NCI-H2171 treated with DMSO at 0.1 percent for 48 hours (cell line): ENCODE results near the gene ASB11.
A peak's percentile ranks its signal among the peaks of the same experiment; 100 is the strongest.
"Not testable (repeated sequence)": the region's sequence is repeated elsewhere in the genome, so short reads cannot be mapped to it uniquely, and the experiment has no call there.

Experiments used
- DNase-seq: peaks from one replicate; lab custom pipeline; 2025; lab: John Stamatoyannopoulos, UW

Gene ASB11

DNA sequence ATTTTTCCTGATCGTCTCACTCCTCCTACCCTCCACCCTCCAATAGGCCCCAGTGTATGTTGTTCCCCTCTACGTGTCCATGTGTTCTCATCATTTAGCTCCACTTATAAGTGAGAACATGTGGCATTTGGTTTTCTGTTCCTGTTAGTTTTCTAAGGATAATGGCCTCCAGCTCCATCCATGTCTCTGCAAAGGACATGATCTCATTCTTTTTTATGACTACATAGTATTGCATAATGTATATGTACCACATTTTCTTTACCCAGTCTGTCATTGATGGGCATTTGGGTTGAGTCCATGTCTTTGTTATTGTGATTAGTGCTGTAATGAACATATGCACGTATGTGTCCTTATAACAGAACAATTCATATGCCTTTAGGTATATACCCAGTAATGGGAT is 9.5 kb downstream of the ASB11 start:
- DNase-seq: not testable (repeated sequence)

DNA sequence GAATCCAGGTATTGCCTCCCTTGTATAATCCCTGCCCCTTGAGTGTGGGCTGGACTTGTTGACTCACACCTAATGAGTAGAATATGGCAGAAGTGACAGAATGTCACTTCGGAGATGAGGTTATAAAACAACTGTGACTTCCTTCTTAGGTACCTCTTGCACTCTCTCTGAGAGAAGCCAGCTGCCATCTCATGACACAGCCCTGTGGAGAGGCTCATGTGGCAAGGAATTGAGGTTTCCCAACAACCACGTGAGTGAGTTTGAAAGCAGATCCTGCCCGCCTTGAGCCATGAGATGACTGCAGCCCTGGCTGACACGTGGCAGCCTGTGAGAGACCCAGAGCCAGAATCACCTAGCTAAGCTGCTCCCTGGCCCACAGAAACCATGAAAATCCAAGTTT is 13.5 kb downstream of the ASB11 start:
- no peak for DNase-seq

DNA sequence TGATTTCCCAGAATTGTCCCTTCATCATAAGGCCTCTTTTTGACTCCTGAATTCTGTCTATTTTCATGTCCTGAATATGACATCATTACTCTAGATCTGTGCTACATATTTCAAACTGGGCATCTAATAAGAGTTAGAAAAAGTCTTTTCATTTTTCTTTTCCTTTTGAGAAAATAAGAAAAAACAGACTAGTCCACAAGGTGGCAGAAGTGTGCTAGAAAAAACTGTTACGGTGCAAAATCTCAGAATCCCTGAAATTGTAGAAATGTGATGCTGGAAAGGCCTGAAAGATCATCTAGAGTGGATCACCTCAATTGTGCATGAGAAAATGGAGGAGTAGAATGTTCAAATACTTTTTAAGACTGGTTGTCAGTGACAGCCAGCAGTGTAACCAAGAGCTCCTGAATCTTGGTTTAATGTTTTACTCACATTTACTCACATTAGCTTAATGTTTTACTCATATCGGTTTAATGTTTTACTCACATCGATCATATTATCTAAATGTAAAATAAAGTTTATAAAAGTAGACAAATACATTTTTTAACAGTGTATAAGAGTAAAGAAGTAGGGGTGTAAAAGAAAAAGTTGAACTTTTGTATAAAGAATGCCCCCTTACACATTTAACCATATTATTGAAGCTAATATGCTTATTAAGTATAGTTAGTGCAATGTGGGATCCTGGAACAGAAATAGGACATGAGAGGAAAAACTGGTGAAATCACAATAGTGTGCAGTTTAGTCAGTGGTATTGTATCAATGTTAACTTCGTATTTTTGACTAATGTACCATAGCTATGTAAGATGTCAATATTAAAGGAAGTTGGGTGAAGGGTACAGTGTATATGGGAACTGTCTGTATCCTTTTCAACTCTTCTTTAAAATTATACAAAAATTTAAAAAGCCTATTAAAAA is 15.2 kb downstream of the ASB11 start:
- peak; percentile 25 for DNase-seq

DNA sequence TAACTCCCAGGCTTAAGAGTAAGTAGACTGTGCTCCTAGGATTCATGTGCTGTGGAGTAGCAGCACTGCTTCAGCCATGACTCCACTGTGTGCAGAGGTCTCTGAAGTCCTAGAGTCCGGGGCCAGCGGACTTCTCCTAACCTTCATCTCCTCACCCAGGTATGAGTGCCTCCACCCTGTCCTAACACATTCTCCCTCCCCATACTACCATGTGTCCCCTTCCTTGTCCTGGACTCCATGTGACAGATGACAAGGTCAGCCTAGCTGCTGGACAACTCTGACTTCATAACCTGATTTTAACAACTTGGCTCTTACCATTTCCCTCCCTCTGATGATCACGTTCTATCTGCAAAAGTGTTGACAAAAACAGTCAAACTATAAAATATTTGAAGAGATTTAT is 16.7 kb downstream of the ASB11 start:
- no peak for DNase-seq

DNA sequence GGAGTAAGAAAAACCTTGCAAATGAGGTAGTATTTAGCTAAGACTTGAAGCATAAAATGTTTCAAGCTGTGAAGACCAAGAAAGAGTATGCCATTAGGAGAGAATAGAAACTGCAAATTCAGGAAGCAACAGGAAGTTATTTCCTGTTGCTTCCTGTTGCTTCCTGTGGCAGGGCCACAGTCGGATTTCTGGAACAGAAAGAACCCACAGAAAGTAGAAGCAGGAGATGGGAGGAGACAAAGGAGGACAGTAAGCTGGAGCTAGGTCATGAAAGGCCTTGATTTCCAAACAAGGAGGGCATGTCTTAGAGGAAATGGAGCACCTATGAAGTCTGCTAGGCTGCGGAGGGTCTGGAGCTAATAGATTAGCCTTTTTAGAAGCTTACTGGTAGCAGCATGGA is 17.2 kb downstream of the ASB11 start:
- DNase-seq: no peak

DNA sequence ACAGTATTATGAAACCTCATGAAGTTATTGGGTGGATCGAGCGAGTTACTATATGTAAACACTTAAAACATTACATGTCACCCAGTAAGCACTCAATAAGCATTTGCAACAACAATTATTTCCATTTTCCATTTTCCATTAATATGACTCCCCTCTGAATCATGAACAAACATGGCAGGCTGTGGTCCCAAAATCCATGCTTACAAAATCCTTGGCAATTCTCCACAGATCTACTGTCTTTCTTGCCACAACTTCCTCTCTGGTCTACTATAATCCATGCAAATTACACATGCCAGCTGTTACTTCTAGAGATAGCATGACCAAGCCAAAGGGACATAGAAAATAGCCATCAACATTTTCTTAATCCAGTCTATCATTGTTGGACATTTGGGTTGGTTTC is 22.0 kb downstream of the ASB11 start:
- no peak for DNase-seq

DNA sequence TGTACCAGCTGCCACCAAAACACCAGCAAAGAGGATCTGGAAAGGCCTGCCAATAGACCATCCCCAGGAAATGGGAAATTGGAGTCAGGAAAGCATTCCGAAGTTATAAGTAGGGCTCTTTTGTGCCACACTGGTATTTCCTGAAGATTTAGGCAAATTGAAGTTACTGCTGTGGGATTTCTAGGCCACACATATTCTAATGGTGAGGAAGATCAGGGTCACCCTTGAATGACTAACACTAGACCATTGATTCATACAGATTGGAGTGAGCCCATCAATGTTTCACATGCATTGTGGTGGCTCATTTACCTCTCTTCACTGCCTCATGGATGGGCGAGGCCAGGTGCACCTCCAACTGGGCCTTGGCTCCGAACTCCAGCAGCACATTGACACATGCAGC is 22.6 kb downstream of the ASB11 start:
- no peak for DNase-seq

DNA sequence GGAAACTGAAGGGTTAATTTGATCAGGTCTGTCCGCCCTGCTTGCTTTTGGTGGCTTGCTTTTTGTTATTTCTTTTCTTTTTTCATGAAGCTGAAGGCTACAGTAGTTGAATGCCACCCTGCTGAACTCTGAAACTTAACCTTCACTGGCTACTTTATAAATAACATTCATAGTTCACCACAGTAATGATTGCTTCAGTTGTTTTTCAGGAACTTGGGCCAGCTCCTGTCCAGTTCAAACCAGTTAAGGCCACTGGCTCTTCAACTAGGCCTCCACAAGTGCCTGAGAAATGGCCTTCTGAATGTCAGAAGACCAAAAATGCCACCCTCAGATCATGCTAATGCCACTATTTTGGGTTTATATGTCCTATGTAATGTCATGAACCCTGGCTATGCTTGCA is 37.8 kb downstream of the ASB11 start:
- no peak for DNase-seq

DNA sequence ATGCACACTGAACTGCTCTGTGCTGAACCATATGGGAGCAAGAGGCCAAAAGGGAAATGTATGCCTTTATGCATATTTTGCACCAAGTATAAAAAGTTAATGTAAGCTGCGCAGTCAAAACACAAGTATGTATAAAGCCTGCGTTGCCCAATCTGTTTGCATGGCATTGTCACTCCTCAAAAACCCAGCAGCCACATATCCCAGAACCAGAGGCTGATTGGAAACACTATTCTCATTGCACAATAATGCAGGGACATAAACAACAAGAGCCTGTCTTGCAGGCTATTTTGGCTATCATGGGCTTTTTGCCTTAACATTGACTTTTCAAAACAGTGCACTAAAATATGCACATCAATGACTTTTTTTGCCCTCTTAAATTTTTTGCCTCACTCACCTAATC is 40.5 kb downstream of the ASB11 start:
- no peak for DNase-seq

DNA sequence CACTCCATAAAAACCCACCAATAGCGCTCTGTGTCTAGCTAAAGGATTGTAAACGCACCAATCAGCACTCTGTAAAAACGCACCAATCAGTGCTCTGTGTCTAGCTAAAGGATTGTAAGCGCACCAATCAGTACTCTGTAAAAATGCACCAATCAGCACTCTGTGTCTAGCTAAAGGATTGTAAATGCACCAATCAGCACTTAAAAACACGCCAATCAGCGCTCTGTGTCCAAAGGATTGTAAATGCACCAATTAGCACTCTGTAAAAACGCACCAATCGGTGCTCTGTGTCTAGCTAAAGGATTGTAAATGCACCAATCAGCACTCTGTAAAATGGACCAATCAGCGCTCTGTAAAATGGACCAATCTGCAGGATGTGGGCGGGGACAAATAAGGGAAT is 42.2 kb downstream of the ASB11 start:
- not testable (repeated sequence) for DNase-seq

DNA sequence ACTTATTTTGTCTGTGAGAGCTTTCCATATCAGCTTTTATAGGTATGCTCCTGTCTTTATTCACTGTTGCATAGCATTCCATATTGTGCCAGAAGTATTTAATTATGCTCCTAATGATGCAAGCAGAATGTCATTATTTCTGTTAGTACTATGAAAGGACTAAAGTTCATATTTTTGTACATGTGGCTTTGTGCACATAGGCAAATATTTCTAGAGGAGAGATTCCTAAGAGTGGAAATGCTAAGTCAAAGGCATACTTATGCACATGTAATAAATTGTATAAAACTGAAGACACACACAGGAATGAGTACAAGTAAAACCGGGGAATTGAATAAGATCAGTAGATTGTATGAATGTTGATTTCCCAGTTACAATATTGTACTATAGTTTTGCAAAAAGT is 43.7 kb downstream of the ASB11 start:
- no peak for DNase-seq

DNA sequence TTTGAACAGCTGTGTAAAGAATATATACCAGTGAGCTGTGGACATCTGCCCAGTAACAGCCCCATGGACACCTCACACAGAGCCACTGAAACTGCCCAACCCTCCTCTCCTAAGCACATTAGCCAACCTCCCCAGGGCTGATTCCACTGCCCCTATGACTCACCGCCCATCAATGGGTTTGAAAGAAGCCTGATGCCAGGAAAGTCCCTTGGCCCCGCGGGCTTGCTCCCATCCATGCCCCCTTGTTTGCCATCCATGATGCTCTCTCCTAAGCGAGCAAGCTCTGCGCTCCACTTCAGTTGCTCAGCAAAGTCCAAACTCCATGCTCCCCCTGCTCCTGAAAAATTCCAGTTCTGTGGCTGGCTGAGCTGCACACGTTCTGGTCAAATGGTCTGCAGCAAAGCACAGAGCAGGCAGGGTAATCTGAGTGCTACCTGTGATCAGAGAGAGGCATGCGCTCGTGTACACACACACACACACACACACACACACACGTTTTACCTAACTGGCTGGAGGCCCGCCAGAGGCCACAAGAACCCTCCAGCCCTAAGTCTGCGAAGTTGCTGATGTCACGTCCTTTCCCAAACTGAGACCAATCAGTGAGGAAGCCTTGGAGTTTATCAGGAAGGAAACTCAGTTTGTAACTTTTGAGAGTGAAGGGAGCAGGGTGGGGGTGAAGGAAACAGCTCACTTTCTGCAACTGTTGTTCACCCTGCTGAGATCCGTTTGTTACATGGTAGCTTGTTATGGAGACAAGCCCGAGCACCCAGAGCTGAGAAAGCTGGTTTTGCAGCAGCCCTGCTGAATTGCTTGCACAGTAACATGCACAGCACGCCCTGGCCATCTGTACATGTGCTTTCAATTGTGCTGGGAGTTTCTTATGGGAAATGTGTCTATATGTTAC is 45.6 kb downstream of the ASB11 start, which contains the start of gene ASB9:
ASB9 (minus strand) TSS at position 466 of the 904 bp plus-strand sequence; CDS start at position 257, 209 bp downstream.
- peak; percentile 44 for DNase-seq

DNA sequence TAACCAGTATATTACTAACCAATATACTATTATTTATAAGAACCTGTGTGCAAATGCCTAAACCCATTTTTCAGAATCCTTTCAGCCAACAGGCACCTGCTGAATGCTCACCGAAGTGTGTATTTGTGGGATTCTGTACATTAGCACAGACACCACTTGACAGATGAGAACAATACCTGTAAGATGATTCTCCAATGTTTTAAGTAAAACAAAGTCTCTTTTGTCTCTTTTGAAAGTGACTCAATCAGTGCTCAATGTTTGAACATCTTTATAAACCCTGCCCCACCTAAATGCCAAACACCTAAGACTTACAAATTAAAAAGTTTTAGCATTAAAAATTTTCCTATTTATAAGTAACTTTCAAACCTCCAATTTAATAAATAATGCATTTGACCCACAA is 46.3 kb downstream of the ASB11 start:
- no peak for DNase-seq

DNA sequence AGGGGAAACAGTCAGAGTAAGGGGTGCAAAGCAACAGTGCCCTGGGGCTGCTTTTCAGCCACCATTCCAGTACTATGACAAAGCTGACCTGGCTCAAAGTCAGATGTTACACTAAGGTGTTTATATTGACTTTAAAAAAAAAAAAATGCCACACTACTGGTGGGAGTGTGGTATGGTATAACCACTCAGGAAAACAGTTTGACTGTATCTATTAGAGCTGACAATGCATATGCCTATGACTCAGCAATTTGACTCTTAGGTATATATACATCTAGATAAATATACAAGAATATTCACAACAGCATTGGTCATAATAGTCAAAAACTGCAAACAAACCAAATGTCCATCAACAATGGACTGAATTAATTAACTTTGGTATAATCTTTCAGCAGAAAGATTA is 60.6 kb downstream of the ASB11 start:
- DNase-seq: no peak

DNA sequence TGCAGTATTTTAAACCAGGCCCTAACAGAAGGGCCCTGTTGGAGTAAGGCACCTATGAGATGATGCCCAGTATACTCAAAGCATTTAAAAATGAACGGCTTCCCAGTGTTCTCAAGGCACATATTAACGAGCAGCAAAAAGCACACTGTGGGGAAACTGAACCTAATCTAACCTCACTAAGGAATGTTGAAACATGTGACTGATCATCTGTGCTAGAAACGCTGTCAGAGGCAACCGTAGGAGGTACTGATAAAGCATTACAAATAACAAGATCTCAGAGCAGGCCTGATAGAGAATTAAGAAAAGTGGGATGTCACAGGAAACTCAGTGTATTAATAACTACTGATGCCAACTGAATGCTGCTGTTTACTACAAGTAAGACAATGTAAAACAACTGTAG is 69.5 kb downstream of the ASB11 start:
- no peak for DNase-seq

DNA sequence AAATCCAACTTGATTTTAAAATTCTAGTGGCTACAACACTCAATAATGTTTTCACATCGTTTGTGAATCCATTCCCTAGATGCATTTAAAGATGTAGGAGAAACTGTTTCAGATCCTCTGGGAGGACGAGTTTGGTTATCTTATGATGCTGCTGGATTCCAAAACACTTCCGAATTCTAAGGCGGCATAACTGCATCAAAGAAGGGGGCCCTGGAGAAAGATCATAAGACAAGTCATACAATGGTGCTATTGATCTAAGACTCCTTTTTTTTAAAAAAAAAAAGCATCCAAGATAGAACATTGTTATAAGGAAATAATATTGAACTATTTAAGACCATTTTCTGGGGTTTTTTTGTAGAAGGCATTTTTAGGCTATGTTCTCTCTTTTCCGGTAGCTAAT is 71.0 kb downstream of the ASB11 start:
- no peak for DNase-seq

DNA sequence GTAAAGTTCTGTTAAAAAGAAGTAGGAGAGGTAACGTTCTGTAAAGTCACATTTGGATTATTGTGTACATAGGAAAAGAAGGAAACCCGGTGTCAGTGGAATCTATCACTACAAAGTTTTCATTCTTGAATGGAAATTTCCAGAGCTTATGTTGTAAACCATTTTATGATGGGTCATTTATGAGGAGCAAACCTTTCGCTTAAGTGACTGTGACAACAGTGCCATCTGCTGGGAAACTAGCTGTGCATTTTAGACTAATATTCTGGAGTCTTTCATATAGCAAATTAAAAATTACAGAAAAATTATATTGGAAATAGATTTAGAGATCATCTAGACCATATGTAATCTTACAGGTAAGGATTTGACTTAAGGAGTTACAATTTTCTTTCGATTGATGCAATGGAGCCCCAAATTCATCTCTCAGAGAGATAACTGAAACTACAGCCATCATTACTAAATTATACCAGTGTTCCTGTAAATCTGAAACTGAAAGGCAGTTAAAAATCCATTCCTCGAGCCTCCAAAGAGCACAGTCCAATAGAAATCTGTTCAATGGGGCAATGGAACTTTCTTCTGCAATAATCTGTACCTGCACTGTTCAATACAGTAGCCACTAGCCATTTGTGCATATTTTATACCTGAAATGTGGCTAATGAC is 72.4 kb downstream of the ASB11 start:
- peak; percentile 56 for DNase-seq

DNA sequence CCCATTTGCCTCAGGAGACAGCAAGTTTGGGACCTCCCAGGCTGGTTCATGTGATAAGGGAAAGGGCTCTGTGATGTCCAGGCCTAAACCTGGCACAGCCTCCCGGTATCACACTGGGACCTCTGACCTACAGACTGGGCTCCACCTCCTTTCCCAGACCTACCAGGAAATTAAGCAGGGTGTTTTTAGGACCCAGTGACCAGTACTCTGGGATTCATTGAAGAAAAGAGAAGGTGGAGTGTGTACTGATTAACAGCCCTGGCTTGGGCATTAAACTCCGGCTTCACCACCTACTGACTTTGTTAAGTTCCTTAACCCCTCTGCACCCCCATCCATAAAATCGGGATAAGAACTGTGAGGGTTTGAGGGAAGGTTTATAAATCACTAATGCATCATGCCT is 74.1 kb downstream of the ASB11 start:
- no peak for DNase-seq

DNA sequence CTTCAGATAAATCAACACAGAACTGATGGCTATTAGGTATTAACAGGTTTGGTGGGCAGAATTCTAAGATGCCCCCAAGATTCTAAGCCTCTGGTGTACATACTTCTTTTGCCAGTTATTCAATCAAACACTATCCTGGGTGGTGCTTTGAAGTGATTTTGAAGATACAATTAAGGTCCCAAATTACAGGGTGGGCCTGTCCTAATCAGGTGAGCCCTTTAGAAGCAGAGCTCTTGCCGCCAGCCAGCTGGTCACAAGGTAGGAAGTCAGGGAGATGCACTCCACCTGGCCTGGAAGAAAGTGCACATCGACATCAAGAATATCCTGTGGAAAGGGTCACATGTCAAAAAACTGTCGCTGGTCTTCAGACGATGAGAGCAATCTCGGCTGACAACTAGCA is 75.0 kb downstream of the ASB11 start:
- no peak for DNase-seq

DNA sequence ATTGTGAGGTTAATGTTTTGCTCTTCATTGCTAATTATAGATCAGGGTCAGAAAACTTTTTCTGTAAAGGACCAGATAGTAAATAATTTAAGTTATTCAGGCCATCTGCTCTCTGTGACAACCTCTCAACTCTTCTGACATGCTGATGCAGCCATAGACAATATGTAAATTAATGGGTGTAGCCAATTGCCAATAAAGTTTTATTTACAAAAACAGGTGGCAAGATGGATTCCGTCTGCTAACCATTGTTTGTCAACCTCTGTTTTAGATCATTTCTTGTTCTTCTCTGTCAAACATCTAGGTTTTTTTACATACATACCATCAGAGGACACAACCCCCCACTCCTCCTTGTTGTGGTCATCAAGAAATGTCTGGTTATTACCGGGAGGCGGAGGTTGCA is 79.3 kb downstream of the ASB11 start:
- no peak for DNase-seq

DNA sequence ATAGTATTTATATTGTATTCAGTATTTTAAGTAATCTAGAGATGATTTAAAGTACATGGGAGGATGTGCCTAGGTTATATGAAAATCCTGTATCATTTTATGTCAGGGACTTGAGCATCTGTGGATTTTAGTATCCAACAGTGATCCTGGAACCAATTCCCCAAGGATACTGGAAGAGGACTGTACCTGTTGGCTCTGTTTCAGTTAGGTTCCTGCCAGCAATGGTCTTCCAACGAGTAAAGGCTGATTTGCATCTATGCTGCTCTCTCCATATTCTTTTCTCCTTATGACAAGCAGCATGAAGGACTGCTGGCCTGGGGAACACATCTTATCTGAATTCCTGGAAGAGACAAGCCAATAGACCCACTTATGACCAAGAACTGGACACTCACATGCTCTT is 80.4 kb downstream of the ASB11 start:
- no peak for DNase-seq

DNA sequence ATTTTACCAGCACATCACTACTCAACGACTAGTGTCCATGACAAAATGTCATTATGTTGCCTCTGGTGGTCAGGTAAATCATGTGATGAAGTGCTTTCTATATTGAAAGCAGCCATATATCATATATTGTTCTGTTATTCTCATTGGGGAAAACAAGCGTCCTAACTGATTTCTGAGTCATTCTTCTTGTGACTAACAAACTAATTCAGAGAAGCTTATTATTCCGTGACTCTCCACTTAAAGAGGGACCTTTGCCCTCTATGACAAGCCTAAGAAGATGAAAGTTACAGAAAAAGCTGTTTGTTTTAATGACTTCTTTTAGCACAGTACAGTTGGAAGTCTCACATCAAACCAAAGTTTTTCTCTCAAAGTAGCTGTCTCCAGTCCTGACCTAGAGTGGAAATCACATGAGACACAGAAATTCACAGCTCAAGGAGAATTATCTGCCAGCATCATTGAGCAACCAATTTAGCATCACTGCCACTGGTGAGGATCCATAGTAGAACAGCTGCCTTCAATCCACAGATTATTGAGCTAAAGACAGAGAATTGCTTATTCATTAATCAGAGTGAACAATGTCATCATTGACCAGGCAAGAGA is 81.9 kb downstream of the ASB11 start:
- DNase-seq: no peak
